ENCODE results near the gene SCN9A. TPM values are rescaled to one million over a fixed set of nuclear protein-coding genes. Genes with fewer than 3 reads are reported as not detected.

The SCN9A gene
- total RNA-seq, 1 donor from 2014 or later: 7.8 TPM

GRCh38 chr2:166394245-166394644 is 18.5 kb upstream of the SCN9A start:
- Histone ChIP-seq H3K4me1 (ENCODE audit: insufficient read depth, low read length) (no peaks in the 10 kb centered on the region), H3K9me3 (ENCODE audit: insufficient read depth, low read depth, low read length) (no peaks in the 10 kb centered on the region), H3K9ac (ENCODE audit: low read length) (no peak overlapping the region), H3K4me3 (ENCODE audit: insufficient read depth, low read depth, low read length) (no peak overlapping the region), H3K27ac (ENCODE audit: low read depth, low read length) (no peak overlapping the region), H3K36me3 (ENCODE audit: insufficient read depth, low read length) (no peaks in the 10 kb centered on the region), H2AFZ (ENCODE audit: low read depth, low read length) (no peak overlapping the region), H3K4me2 (ENCODE audit: low read length) (no peak overlapping the region), H3K27me3 (ENCODE audit: insufficient read depth, low read length) (no peaks in the 10 kb centered on the region), H4K20me1 (ENCODE audit: insufficient read depth, low read length) (no peaks in the 10 kb centered on the region), H3K79me2 (ENCODE audit: insufficient read depth, low read length) (no peaks in the 10 kb centered on the region)
- no peaks in the 10 kb centered on the region for H3K27me3 Mint-ChIP-seq (ENCODE audit: low read depth, unreplicated experiment)
- H3K4me3 Mint-ChIP-seq (ENCODE audit: unreplicated experiment): no peak overlapping the region
- TF ChIP-seq EZH2 (IDR thresholded peaks at IDR 0.05; ENCODE audit: insufficient read depth, low read length): no peak
- TF ChIP-seq, protein P1, sequence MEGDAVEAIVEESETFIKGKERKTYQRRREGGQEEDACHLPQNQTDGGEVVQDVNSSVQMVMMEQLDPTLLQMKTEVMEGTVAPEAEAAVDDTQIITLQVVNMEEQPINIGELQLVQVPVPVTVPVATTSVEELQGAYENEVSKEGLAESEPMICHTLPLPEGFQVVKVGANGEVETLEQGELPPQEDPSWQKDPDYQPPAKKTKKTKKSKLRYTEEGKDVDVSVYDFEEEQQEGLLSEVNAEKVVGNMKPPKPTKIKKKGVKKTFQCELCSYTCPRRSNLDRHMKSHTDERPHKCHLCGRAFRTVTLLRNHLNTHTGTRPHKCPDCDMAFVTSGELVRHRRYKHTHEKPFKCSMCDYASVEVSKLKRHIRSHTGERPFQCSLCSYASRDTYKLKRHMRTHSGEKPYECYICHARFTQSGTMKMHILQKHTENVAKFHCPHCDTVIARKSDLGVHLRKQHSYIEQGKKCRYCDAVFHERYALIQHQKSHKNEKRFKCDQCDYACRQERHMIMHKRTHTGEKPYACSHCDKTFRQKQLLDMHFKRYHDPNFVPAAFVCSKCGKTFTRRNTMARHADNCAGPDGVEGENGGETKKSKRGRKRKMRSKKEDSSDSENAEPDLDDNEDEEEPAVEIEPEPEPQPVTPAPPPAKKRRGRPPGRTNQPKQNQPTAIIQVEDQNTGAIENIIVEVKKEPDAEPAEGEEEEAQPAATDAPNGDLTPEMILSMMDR (IDR thresholded peaks at IDR 0.05; ENCODE audit: insufficient read depth, low read depth, low read length): no peak
- no peaks in the 10 kb centered on the region for H3K36me3 Mint-ChIP-seq (ENCODE audit: low read depth, unreplicated experiment)
- no peaks in the 10 kb centered on the region for H3K4me1 Mint-ChIP-seq (ENCODE audit: low read depth, unreplicated experiment)
- FAIRE-seq (no peak), DNase-seq (ENCODE audit: low read depth) (no peak)
- no peaks in the 10 kb centered on the region for H3K9me3 Mint-ChIP-seq (ENCODE audit: unreplicated experiment)
- no peak overlapping the region for H3K27ac Mint-ChIP-seq (ENCODE audit: unreplicated experiment)

DNA sequence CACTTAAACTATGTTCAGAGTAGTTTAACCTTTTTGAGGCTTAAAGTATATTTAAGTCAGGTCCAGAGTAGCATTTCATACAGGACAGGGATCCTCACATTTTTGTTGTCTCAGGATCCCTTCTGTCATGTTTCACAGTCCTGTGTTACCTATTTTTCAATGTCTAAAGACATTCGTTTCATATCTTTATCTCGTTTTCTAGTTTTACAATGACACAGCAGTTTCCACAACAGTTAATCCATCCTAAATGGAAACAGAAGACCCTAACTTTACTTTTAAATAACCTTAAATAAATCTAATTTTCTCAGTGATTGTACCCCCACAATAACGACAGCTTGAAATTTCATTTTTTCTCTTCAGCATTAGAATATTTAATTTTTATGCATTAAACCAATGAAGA is 17.3 kb upstream of the SCN9A start:
- no peaks in the 10 kb centered on the region for H3K4me1 ChIP-seq (ENCODE audit: insufficient read depth, low read length)

GRCh38 chr2:166388481-166389070 is 12.8 kb upstream of the SCN9A start:
- no peaks in the 10 kb centered on the region for H3K36me3 Mint-ChIP-seq (ENCODE audit: low read depth, unreplicated experiment)
- no peaks in the 10 kb centered on the region for H3K9me3 Mint-ChIP-seq (ENCODE audit: unreplicated experiment)
- TF ChIP-seq, protein P1 (IDR thresholded peaks at IDR 0.05; ENCODE audit: insufficient read depth, low read depth, low read length): no peak
- TF ChIP-seq EZH2 (IDR thresholded peaks at IDR 0.05; ENCODE audit: insufficient read depth, low read length): no peak
- Histone ChIP-seq H3K27ac (ENCODE audit: low read depth, low read length) (no peak overlapping the region), H3K9me3 (ENCODE audit: insufficient read depth, low read depth, low read length) (no peaks in the 10 kb centered on the region), H3K27me3 (ENCODE audit: insufficient read depth, low read length) (no peaks in the 10 kb centered on the region), H4K20me1 (ENCODE audit: insufficient read depth, low read length) (no peaks in the 10 kb centered on the region), H3K4me1 (ENCODE audit: insufficient read depth, low read length) (no peaks in the 10 kb centered on the region), H3K4me3 (ENCODE audit: insufficient read depth, low read depth, low read length) (no peak overlapping the region), H3K79me2 (ENCODE audit: insufficient read depth, low read length) (no peaks in the 10 kb centered on the region), H3K4me2 (ENCODE audit: low read length) (no peak overlapping the region), H3K36me3 (ENCODE audit: insufficient read depth, low read length) (no peaks in the 10 kb centered on the region), H3K9ac (ENCODE audit: low read length) (no peak overlapping the region), H2AFZ (ENCODE audit: low read depth, low read length) (no peak overlapping the region)
- H3K27ac Mint-ChIP-seq (ENCODE audit: unreplicated experiment): no peak overlapping the region
- no peak for DNase-seq (ENCODE audit: low read depth)
- no peaks in the 10 kb centered on the region for H3K27me3 Mint-ChIP-seq (ENCODE audit: low read depth, unreplicated experiment)
- no peak overlapping the region for H3K4me3 Mint-ChIP-seq (ENCODE audit: unreplicated experiment)
- no peak for FAIRE-seq
- no peaks in the 10 kb centered on the region for H3K4me1 Mint-ChIP-seq (ENCODE audit: low read depth, unreplicated experiment)

More for the DNA sequence above, 17.3 kb upstream of the SCN9A start:
- Mint-ChIP-seq H3K4me3 (ENCODE audit: unreplicated experiment) (no peak overlapping the region), H3K9me3 (ENCODE audit: unreplicated experiment) (no peaks in the 10 kb centered on the region), H3K27me3 (ENCODE audit: low read depth, unreplicated experiment) (no peaks in the 10 kb centered on the region), H3K4me1 (ENCODE audit: low read depth, unreplicated experiment) (no peaks in the 10 kb centered on the region), H3K36me3 (ENCODE audit: low read depth, unreplicated experiment) (no peaks in the 10 kb centered on the region), H3K27ac (ENCODE audit: unreplicated experiment) (no peak overlapping the region)
- no peak overlapping the region for H3K27ac ChIP-seq (ENCODE audit: low read depth, low read length)
- H3K79me2 ChIP-seq (ENCODE audit: insufficient read depth, low read length): no peaks in the 10 kb centered on the region
- TF ChIP-seq, protein P1 (IDR thresholded peaks at IDR 0.05; ENCODE audit: insufficient read depth, low read depth, low read length): no peak
- TF ChIP-seq EZH2 (IDR thresholded peaks at IDR 0.05; ENCODE audit: insufficient read depth, low read length): no peak
- FAIRE-seq (no peak), DNase-seq (ENCODE audit: low read depth) (no peak)
- H2AFZ ChIP-seq (ENCODE audit: low read depth, low read length): no peak overlapping the region
- H3K36me3 ChIP-seq (ENCODE audit: insufficient read depth, low read length): no peaks in the 10 kb centered on the region
- H3K4me2 ChIP-seq (ENCODE audit: low read length): no peak overlapping the region
- no peaks in the 10 kb centered on the region for H3K9me3 ChIP-seq (ENCODE audit: insufficient read depth, low read depth, low read length)
- no peak overlapping the region for H3K4me3 ChIP-seq (ENCODE audit: insufficient read depth, low read depth, low read length)
- no peak overlapping the region for H3K9ac ChIP-seq (ENCODE audit: low read length)
- H4K20me1 ChIP-seq (ENCODE audit: insufficient read depth, low read length): no peaks in the 10 kb centered on the region
- H3K27me3 ChIP-seq (ENCODE audit: insufficient read depth, low read length): no peaks in the 10 kb centered on the region
